Amygdala (tissue), 56 donors: ENCODE results near the gene DUSP10.

Source experiments
- DNase-seq, 56 donors: peaks; one replicate each; lab custom pipeline; 2025; lab: John Stamatoyannopoulos, UW

DUSP10 gene

DNA sequence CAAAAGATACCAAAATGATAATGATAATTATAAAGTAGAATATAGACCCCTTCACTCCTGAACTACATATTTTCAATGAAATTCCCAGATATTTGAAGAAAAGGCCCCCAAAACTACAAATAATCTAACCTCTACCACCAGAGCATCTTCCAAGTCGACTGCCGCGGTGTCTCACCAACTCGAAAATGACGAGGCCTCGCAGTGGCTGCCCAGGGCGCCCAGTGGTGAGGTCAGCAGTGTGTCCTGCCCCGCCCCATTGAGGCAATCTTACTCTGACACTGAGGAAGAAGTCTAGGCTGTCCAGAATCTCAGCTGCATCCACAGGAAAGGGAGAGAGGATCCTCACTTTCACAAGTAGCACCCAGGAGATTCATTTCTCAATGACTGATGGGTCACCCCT is 5.2 kb downstream of the DUSP10 start:
- DNase-seq, result peak in 18 of 56 donors; percentile 15 to 67 (median 32)

DNA sequence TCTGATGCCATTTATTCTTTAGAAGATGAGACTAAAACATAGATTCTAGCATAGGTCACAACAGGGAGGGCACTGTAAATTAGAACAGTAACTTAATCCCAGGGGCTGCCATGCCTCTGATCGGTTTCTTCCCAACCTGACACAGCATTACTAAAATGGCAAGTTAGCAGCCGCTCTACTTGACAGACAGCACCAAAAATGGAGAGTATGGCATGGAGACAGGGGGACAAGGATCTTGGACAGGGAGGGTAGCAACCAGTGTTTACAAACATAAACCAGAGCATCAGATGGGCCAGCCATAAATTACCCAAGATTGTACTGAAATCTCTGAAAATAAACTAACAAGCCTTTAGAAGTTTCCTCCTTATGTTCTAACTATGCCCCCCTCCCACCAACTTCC is 5.9 kb downstream of the DUSP10 start:
- no peak for DNase-seq

DNA sequence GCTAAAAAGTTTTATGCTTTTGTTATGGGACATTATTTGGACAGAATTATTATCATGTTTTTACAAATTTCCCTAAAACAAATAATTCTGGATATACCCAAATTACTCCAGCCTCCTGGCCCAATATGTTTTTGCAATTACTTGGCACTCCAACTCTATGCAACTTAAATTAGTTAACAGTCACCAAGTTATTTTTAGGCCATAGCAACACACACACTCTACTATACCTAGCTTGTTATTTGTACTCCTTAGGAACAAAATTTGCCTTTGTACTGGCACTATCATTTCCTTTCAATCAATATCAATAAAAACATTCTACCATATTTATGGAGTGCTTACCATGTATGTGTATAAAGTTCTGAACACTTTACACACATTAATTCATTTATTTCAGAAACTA is 7.7 kb downstream of the DUSP10 start:
- no peak for DNase-seq

DNA sequence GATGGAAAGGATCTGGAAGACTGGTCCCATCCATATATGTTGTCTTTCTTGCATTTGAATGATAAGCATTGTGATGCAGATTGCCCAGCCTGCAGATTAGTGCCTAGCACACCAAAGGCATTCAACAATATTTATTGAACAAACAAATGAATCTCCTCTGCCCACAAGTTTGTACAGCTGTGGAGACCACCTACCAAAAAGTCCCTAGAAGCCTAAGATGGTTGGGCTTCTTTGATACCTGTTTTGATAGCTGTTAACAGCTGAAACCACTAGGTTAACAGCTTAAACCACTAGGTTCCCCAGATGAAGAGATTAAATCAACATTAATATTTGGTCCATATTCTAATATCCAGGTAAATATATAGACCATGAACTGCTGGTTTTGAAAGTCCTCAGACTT is 9.8 kb downstream of the DUSP10 start:
- no peak for DNase-seq

DNA sequence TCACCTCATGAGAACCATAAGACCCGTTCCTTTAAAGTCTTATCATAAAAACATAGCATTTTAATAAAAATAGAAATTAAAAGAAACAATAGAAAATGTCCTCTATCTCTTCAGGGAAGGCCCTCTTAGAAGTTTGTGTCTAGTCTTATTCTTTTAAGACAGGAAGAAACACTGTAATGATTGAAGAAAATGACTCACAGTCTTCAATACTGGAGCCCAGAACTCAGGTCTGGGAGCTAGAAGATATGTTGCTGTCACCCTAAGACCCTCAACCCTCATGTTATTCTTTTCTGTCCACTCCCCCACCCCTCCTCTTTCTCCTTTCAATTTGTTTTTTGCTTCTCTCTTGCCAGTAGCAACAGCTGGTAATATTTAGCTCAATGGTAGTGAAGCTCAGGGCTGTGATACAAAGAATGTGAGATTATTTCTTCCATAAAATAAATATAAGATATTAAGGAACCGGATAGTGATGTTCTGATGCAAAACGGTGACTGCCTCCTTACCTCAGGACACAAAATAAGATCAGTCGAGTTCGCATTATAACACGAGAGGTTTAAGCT is 12.0 kb downstream of the DUSP10 start:
- no peak for DNase-seq

DNA sequence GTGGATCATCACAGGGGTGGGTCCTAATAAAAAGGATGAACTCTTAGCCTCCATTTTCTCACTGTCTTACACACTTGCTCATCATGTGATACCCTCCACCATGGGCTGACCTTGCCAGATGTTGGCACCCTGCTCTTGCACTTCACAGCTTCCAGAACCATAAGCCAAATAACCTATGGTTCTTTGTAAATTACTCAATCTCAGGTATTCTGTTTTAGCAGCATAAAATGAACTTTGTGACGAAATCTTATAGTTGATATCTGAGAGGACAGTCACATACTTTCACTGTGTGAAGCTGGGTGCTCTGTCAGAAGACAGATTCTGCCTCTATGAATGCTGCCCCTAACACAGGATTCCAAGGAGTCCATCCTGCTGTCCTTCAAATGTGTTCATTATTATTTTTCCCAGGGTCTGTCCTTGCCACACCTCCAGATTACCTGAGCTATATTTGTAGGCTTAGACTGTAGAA is 13.8 kb downstream of the DUSP10 start:
- no peak for DNase-seq

DNA sequence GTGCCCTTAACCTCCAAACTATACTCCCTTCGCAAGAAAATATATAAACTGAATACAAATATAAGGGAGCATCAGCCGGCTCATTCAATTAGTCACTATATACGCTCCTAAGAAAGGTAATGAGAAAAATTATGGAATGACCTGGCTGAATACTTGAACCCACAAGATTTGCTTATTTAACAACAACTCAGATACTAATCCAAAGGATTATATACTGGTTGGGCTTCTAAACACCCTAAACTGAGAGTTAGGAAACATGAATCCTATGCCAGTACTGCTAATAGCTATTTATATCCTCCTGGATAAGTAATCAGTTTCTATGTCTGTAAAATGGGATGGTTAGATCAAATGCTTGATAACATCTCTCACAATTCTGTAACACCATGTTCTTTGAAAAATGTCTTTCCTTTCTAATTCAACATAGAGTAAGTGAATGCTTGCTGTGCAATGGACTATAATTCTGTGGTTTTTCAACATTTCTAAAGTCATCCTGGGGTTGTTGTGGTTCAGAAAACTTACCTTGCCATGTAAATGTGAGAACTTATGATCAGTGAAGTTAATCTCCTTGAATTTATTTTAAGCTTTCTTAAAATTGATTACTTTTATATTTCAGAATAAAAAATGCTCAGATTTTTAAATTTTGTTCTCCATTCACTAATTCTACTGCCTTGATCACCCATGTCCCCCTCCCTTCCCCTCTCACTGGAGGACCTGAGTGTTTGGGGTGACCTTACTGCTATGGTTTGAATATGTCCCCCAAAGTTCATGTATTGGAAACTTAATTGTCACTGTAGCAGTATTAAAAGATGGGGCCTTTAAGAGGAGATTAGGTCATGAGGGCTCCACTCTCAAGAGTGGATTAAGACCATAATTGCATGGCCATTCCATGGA is 14.5 kb downstream of the DUSP10 start:
- DNase-seq, result no peak

DNA sequence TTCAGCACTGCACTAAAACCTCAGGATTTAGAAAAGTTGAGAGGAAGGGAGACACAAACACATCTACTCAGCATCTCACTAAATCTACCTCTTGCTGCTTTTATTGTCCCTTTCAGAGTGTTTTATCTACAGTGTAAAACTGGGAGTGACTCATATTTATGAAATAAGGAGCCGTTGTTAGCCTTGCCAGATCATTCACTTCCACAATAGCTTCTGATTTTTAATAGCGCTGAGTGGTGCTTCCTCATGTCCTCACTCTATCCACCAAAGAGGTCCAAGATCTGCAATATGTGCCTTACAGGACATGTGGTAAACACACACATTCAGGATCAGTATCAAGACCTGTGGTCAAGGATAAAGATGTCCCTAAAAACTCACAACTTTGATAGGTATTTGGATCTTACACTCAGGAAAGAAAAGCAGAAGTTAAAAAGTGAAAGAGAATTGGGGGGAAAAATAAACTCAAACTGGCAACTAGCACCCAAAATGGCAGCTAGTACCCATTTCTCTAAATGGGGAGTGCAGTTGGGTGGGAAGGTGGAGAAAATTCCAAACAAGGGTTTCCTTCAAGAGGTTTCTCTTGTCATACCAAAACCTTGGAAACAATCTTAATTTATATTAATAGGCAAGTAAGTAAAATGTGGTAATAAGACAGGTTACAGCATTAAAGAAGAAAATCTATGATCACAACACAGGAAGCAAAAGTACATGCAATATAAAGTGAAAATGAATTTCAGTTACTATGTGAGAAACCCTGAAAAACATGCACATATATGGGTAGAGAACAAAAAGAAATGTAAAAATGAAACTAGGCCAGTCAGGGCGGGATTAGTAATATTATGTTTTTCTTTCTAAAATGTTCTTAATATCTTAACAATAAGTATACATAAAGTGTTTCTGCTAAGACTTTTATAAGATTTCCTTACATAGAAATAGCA is 15.9 kb downstream of the DUSP10 start:
- no peak for DNase-seq

DNA sequence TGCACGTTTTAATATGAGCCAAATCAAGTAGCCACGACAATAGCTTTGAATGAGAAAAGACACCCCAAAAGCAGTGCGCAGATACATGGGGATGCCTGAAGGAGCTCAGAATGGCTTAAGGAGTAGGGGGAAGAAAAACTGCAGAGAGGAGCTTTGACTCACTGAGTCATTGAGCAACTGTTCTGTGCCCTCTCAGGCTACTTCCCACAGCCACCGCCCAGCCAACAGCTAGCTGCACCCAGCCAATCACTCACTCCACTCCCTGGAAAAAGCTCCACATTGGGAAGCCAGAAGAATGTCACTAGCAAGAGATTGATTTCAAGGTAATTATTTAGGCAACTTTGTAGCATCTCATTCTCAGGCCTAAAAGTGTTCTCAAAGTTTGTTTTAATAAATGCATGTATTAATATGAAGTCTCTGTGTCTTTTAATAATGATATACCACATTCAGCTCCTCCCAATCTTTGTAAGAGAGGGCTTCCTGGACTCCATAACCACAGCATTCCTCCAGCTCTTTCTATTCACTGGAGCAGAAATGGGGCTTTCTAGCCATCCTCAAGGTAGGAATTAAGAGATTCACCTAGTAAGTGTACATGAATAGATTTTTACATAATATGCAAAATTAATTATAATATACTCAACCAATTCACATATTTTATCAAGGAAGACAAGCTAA is 16.8 kb downstream of the DUSP10 start:
- DNase-seq, result peak in 1 of 56 donors; percentile 16

DNA sequence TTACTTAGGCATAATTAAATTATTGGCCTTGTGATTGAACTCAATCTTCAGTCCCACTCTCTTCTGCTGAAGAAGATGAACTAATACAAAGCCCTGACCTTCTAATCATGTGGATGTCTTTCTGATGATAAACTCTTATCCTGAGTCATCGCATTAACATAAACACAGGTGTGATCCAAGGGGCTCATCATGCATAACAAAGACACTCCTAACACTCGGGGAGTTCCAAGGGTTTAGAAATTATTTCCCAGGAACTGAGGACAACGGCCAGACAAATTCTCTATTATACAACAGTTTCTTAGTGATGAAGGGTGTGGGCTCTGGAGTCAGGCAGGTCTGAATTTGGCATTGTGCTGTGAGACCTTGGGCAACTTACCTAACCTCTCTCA is 18.0 kb downstream of the DUSP10 start:
- DNase-seq, result no peak

DNA sequence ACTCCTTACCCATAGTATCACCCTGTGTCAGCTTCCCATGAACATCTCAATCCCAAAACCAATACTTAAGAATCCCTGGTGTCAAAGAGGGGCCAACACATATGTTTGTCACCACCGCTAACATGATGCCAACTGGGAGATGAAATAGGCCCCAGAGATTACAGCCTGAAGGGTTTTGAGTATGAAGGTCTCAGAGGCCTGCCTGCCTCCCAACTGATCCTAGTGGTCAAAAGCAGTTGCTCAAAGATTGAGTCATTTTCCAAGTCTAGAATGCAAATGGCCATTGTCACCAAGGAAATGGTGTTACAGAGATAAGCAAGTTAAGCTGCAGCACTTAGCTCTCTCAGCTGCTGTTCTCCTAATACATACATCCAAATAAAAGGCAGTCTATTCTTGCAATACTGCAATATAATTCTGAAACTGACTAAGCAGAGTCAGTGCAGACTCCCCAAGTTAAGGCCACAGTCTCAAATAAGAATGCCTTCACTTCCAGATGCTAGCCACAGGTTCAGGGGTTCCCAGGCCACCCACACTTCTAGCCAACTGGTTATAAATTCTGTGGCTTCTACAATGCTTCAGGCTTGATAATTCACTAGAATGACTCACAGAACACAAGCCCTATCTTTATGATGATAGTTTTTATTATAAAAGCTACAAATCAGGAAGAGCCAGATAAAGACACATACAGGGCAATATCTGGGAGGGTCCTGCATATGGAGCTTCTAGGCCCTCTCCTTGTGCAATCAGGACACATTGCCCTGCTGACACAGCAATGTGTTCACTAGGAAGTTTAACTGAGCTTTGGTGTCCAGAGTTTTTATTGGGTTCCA is 18.7 kb downstream of the DUSP10 start:
- no peak for DNase-seq

DNA sequence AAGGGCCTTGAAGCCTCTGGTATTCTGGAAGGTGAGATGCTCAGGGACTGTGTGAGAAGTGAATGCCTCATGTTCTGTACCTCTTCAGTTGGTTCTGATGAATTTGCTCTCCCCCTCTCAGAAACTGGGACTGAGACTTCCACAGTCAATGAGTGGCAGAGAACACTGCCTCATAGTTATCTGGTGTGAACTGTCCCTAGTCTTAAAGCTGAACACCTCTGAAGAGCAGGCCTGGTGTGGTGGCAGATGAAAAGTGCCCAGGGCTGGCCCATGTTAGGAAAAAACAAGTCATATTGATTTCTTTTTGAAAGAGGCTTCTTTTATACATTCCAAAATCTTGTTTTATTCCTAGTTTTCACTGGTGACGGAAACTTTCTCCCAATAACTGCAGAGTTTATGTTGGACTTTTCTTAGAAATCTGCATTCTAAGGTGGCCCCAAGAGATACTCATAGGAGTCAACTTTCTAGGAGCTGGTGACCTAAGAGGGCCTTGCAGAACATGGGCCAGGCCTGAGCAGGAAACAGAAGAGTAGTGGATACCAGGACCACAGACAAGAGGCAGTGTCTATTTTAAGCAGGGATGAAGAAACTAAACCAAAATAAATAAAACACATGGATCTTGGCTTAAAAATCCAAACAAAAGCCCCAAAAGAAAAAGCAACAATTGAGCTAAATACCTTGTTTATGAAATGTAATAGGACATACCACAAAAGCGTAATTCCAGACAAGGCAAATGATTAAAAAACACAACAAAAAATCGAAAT is 19.5 kb downstream of the DUSP10 start:
- DNase-seq, result no peak

DNA sequence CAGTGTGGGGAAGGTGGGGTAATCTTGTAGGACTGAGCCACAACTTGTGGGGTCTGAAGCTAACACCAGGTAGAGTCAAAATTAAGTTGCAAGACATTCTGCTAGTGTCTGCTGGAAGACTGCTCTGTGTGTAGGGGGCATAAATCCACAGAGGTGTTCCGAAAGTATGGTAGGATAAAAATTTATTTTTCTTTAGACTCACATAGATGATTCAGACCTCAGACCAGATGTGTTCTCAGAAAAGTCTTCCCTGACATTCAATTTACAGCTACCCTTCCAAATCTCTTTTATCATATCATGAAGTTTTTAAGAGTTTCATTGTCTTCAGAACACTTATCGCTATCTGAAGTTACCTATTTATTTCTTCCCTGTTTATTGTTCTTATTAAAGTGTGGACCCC is 21.3 kb downstream of the DUSP10 start:
- DNase-seq, result no peak

DNA sequence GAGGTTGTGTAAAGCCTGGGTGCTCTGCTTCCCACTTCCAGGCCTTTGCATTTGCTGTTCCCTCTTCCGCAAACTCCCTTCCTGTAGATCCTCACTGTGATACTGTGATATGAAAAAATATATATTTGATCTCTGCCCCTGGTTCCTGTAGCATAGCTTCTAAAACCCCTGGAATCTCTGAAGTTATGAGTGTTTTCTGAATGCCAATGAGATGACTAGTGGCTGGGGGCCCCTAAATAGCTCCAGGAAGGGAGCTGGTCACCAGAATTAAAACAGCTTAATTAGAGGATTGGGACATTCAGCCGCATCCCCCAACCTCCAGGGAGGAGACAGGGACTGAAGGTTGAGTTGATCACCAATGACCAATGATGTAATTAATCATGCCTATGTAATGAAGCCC is 21.9 kb downstream of the DUSP10 start:
- no peak for DNase-seq

DNA sequence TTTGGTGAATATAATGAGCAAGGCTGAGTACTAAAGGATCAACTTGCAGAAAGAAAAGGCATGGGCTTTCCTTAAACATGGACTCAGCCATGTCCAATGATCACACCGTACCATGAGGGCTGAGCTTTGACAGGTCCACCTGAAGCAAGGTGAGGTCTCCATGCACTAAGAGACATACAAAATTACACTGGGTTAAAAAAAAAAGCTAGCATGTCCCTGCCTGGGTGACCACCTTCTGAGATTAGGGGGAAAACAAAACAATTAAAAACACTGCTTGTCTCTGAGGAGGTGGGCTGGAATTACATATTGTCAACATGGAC is 22.7 kb downstream of the DUSP10 start:
- no peak for DNase-seq

DNA sequence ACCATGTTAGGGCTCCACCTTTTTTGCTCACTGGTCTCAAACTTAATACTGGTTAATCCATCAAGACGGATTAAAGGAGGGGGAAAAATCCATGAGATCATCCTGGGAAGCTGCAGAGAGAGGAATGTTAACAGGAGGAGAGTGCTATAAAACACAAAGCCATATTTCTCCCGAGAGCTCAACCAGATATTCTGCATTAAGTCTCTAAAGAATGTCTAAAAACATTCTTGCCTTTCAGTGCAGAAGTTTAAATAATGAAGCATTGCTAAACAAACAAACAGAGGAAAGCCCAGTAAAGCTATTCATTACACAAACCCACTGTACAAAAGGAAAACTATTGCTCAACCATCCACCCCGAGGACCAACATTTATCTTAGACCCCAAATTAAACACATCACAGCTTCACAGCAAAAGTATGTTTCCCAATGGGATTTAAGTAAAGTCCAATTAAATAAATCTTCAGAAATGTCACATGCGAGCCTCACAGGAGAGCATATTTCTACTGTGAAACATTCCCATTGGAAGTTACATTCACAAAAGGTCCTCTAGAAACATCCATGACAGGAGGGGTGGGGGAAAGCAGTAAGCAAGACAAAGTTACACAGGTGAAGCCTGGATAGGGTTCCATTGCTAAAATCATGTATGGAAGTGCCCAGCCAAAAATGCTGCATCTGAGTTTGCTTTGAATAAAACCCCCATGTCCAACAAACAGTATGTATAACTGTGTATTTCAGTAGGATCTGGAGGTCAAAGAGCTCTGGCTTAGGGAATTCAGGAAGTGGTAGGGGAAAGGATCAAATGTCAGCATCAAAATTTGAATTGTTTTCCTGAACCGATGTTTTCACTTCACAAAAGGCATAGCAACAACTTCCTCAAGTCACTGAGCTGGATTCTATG is 23.3 kb downstream of the DUSP10 start:
- no peak for DNase-seq

DNA sequence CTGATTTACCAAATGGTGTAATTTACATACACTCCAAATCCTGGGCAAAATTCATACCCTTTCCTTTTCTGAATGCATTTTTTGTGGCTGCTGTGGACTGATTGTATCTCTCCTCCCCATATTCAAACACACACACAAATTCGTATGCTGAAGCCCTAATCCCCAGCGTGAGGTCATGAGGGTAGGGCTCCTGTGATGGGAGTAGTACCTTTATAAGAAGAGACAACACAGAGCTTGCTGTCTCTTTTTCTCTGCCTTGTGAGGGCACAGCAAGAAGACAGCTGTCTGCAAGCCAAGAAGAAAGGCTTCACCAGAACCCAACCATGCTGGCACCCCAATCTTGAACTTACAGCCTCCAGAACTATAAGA is 24.4 kb downstream of the DUSP10 start:
- DNase-seq, result no peak
